Heart right ventricle (tissue), 16 donors: ENCODE results near the gene PRF1. TPM values are rescaled to one million over a fixed set of nuclear protein-coding genes. Genes with fewer than 3 reads are reported as not detected.

Experiments
- ATAC-seq, 8 donors: fragments of 200-7000 bp; cut with Tn5 transposase; one replicate each; pipeline ENCODE4 v1.9.1; 2020; ENCODE audit warnings: mild to moderate bottlenecking in 8 of 8, moderate library complexity in 8 of 8, moderate number of reproducible peaks in 1 of 8
- DNase-seq, 2 donors: peaks; one replicate each; pipeline ENCODE4 v3.0.0-alpha.2; 2020
- H3K27ac ChIP-seq, 10 donors: fragments of 200-600 bp; sonication (generic) in 2 of 10; one replicate each; pipeline versions ENCODE4 v1.5.0 to v1.8.0; 2020 to 2022; ENCODE audit warnings: mild to moderate bottlenecking in 3 of 10
- H3K27me3 ChIP-seq, 7 donors: fragments of 200-600 bp; one replicate each; pipeline ENCODE4 v1.8.0; 2021 to 2022; ENCODE audit warnings: mild to moderate bottlenecking in 2 of 7
- H3K36me3 ChIP-seq, 9 donors: fragments of 200-600 bp; sonication (generic) in 1 of 9; one replicate each; pipeline versions ENCODE4 v1.5.0 to v1.8.0; 2020 to 2022; ENCODE audit warnings: mild to moderate bottlenecking in 2 of 9
- H3K4me1 ChIP-seq, 9 donors: fragments of 200-600 bp; sonication (generic) in 1 of 9; one replicate each; pipeline versions ENCODE4 v1.5.0 to v1.8.0; 2020 to 2022; ENCODE audit warnings: mild to moderate bottlenecking in 4 of 9
- H3K4me3 ChIP-seq, 10 donors: fragments of 200-600 bp; sonication (generic) in 2 of 10; one replicate each; pipeline versions ENCODE4 v1.5.0 to v1.8.0; 2020 to 2022; ENCODE audit warnings: mild to moderate bottlenecking in 7 of 10, moderate library complexity in 2 of 10
- H3K9me3 ChIP-seq, 11 donors: fragments of 200-600 bp in 10 of 11; sonication (generic) in 2 of 11; one replicate each; pipeline versions ENCODE4 v1.5.0 to v1.8.0; 2013 to 2022; ENCODE audit warnings: mild to moderate bottlenecking in 2 of 11, control low read depth in 1 of 11, moderate library complexity in 1 of 11
- CTCF ChIP-seq, 9 donors: fragments of 200-600 bp; sonication (generic) in 2 of 9; IDR thresholded peaks; one replicate each; pipeline versions ENCODE4 v1.5.0 to v1.8.0; 2021 to 2022; ENCODE audit warnings: antibody characterized with exemption in 9 of 9, mild to moderate bottlenecking in 5 of 9, moderate library complexity in 1 of 9
- WGBS, 2 donors: extraction: QIAGEN DNeasy Blood & Tissue Kit; methylation state at CpG; one replicate each; pipeline ENCODE4 v1.1.7; 2013; ENCODE audit warnings: inconsistent platforms in 1 of 2; 5-methylcytosine and 5-hydroxymethylcytosine counted together
- intact Hi-C, 10 donors: fragments of 100-400 bp; cut with DNase I; formaldehyde crosslinking; loops; one replicate each; pipeline versions ENCODE4 v1.11.1 to v1.14.2; 2022
- polyA plus RNA-seq, 2 donors: library from polyadenylated mRNA; stranded (reverse); fragments of 200-250 nt; gene quantifications; one replicate each; pipeline ENCODE4 v1.2.3, GENCODE V29; 2013
- total RNA-seq, 10 donors: library from RNA; stranded (reverse); fragmentation: NEBNext Ultra II Directional in 3 of 10; extraction: Animal tissue kit (Norgen Biotek cat#: 25700) in 3 of 10; gene quantifications; one replicate each; pipeline versions ENCODE4 v1.2.1 to v1.2.4, GENCODE V29; 2021 to 2023
- donor health status: Arrhythmogenic right ventricular cardiomyopathy.
- donor health status: ischemic (EF 13 %, LVEDD 7.1; RV severe dilation, severe dysfunction).
- donor health status: healthy with polysubstance abuse.
- donor health status: DM: no; HTN: yes; CAD: no.
- donor health status: DM: no; HTN: no; CAD: no.
- donor health status: ischemic (EF 25% LVEDD 6.9; RV normal size, moderate dysfunction).
- donor health status: ischemic (EF 25% LVEDD 5.7; RV mildly dilated, moderate dysfunction).
- donor health status: healthy.
- donor health status: DM: yes; HTN: yes; CAD: no.
- donor health status: Ischemic cardiomyopathy.
- donor health status: ischemic (EF 35%, LVEDD 5.7; RV mildly dilated, moderate dysfunction).
- donor health status: nonischemic (EF 11% LVEDD 7.7; RV severe dilation, severe dysfunction).
- donor health status: DM: yes; HTN: yes; CAD: no.
- donor health status: PGD.
- donor health status: ischemic (EF 29% LVEDD 5.4; RV normal size, mild dysfunction).
- donor health status: nonischemic (EF 23%, LVEDD 6.1; RV moderate dilation, normal function).

PRF1 gene
- total and polyA plus RNA-seq, 12 donors: 0.33 to 13.8 (median 1.2) TPM

GRCh38 chr10:70576803-70577517 is 25.6 kb downstream of the PRF1 start:
- H3K27me3 ChIP-seq: no peaks in the 10 kb centered on the region
- TF ChIP-seq CTCF (IDR thresholded peaks at IDR 0.05): no peak
- DNase-seq: no peak
- peak overlapping the region in 1 of 10 donors; percentile 73 for H3K27ac ChIP-seq
- no peaks in the 10 kb centered on the region for H3K36me3 ChIP-seq
- no peak for ATAC-seq
- H3K4me3 ChIP-seq: no peak overlapping the region
- WGBS, 2 donors: 84 to 91% methylated on average over 2 of the region's 2 CpGs
- peaks cover 4 to 50% (median 18%) of the 10 kb centered on the region in 9 donors for H3K4me1 ChIP-seq
- H3K9me3 ChIP-seq: no peaks in the 10 kb centered on the region
- intact Hi-C loops: no loop called here

GRCh38 chr10:70575874-70576802 is 26.4 kb downstream of the PRF1 start:
- Histone ChIP-seq H3K36me3 (peaks cover 0 to under 1% (median 0%) of the 10 kb centered on the region in 9 donors), H3K27me3 (no peaks in the 10 kb centered on the region), H3K9me3 (no peaks in the 10 kb centered on the region), H3K4me1 (peaks cover 4 to 50% (median 18%) of the 10 kb centered on the region in 9 donors), H3K4me3 (peak overlapping the region in 1 of 10 donors; percentile 9), H3K27ac (peak overlapping the region in 3 of 10 donors; percentile 19 to 73 (median 45))
- DNase-seq (peak; percentile 38 to 72), ATAC-seq (peak; percentile 86 to 93 (median 88))
- TF ChIP-seq CTCF (IDR thresholded peaks at IDR 0.05): no peak
- intact Hi-C loops: no loop called here
- 38 to 41% methylated on average over 12 of the region's 12 CpGs for WGBS, 2 donors

GRCh38 chr10:70575486-70575873 is 27.1 kb downstream of the PRF1 start:
- peaks cover 0 to 7% (median 0%) of the 10 kb centered on the region in 9 donors for H3K36me3 ChIP-seq
- H3K9me3 ChIP-seq: no peaks in the 10 kb centered on the region
- 20 to 28% methylated on average over 4 of the region's 4 CpGs for WGBS, 2 donors
- ATAC-seq (peak in 7 of 8 donors; percentile 26 to 71 (median 43)), DNase-seq (no peak)
- intact Hi-C loops: no loop called here
- peak overlapping the region in 3 of 10 donors; percentile 19 to 73 (median 45) for H3K27ac ChIP-seq
- no peaks in the 10 kb centered on the region for H3K27me3 ChIP-seq
- no peak for TF ChIP-seq CTCF (IDR thresholded peaks at IDR 0.05)
- no peak overlapping the region for H3K4me3 ChIP-seq
- H3K4me1 ChIP-seq: peaks cover 4 to 50% (median 18%) of the 10 kb centered on the region in 9 donors
